Astrocyte of the cerebellum (primary cell): ENCODE measurements around the gene ELOB.

Experiments
- DNase-seq: peaks from one replicate; pipeline ENCODE4 v3.0.0-alpha.2; 2011; ENCODE audit warnings: low read depth
- H3K4me3 ChIP-seq: 2 replicates; pipeline ENCODE4 v1.5.1; 2011; ENCODE audit warnings: mild to moderate bottlenecking, low read depth, low read length, moderate library complexity
- in situ Hi-C: cut with HindIII; loops from 2 replicates; pipeline ENCODE4 v1.10.0; 2017; ENCODE audit warnings: low sequenced_read_pairs
- TF ChIP-seq, protein P1 (sequence below): IDR thresholded peaks from 2 replicates; pipeline ENCODE4 v1.5.1; 2012; ENCODE audit warnings: low read length, low read depth, moderate library complexity, mild to moderate bottlenecking; ENCODE audit errors: missing control alignments

The ELOB gene

DNA sequence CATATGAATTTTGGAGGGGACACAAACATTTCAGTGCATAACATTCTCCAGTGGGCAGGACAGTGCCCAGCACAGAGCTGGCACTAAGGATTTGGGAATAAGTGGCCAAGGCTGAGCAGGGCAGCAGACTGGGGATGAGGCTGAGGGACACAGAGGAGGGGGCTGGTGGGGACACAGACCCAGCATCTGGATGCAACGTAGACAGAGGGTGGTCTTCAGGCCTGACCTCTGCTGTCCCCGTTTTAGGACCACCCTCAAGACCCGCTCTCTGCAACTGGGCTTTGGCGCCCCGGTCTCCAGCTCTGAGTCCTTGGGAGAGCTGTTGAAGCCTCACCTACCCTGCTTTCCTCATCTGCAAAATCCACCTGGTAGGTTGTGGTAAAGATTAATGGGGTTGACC is 13.6 kb upstream of the ELOB start:
- in situ Hi-C loops = no loop called here
- H3K4me3 ChIP-seq = no peak overlapping the region
- TF ChIP-seq, protein P1, sequence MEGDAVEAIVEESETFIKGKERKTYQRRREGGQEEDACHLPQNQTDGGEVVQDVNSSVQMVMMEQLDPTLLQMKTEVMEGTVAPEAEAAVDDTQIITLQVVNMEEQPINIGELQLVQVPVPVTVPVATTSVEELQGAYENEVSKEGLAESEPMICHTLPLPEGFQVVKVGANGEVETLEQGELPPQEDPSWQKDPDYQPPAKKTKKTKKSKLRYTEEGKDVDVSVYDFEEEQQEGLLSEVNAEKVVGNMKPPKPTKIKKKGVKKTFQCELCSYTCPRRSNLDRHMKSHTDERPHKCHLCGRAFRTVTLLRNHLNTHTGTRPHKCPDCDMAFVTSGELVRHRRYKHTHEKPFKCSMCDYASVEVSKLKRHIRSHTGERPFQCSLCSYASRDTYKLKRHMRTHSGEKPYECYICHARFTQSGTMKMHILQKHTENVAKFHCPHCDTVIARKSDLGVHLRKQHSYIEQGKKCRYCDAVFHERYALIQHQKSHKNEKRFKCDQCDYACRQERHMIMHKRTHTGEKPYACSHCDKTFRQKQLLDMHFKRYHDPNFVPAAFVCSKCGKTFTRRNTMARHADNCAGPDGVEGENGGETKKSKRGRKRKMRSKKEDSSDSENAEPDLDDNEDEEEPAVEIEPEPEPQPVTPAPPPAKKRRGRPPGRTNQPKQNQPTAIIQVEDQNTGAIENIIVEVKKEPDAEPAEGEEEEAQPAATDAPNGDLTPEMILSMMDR = no peak
- DNase-seq = no peak

DNA sequence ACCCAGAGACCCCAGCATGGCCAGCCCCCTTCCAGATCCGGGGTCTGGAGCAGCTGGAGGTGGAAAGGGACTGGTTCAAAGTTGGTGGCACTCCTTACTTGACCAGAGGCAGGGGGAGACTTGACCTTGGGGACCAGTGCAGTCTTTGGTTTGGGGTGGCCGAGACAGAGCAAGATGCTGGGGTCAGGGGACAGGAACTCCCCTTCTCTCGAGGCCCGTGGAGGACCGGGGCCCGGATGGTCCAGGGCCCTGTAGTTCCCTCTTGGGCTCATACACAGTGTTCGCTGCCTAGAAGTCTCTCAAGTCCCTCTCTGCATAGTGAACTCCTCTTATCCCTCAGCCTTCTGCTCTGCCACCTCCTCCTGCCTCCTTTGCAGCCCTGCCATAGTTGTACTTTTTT is 10.9 kb upstream of the ELOB start:
- in situ Hi-C loops = no loop called here
- DNase-seq = no peak
- TF ChIP-seq, protein P1 = no peak
- no peak overlapping the region for H3K4me3 ChIP-seq

DNA sequence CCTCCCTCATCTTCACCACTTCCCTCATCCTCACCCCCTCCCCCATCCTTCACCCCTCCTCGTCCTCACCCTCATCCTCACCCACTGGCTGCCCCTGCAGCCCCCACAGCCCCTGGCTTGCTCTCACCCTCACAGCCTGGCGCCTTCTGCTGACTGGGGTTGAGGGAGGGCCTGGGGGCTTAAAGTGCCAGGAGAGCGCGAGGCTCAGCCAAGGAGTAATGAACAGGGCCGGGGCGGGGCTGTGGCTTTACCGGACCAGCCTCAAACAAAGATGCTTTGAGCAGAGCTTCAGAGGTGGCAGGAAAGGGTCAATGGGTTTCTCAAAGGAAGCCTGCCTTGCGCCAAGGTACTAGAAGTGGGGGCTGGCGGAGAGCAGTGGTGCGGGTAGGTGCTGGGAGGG is 10.3 kb upstream of the ELOB start, which contains the start of gene PRSS33:
Gene PRSS33 (minus strand): TSS at position 155 of the 400 bp plus-strand sequence. CDS start 1,013 bp downstream, outside the sequence.
- TF ChIP-seq, protein P1 = no peak
- DNase-seq = no peak
- H3K4me3 ChIP-seq = no peak within 1 kb of the TSS
- in situ Hi-C loops = no loop called here

DNA sequence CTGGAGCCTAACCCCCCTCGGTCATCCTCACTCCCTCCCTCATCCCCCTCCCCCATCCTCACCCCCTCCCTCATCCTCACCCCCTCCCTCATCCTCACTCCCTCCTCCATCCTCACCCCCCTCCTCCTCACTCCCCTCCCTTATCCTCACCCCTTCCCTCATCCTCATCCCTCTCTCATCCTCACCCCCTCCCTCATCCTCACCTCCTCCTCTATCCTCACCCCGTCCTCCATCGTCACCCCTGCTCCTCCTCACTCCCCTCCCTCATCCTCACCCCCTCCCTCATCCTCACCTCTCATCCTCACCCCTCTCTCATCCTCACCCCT is 9.7 kb upstream of the ELOB start:
- in situ Hi-C loops = no loop called here
- no peak for DNase-seq
- TF ChIP-seq, protein P1 = no peak
- no peak overlapping the region for H3K4me3 ChIP-seq

DNA sequence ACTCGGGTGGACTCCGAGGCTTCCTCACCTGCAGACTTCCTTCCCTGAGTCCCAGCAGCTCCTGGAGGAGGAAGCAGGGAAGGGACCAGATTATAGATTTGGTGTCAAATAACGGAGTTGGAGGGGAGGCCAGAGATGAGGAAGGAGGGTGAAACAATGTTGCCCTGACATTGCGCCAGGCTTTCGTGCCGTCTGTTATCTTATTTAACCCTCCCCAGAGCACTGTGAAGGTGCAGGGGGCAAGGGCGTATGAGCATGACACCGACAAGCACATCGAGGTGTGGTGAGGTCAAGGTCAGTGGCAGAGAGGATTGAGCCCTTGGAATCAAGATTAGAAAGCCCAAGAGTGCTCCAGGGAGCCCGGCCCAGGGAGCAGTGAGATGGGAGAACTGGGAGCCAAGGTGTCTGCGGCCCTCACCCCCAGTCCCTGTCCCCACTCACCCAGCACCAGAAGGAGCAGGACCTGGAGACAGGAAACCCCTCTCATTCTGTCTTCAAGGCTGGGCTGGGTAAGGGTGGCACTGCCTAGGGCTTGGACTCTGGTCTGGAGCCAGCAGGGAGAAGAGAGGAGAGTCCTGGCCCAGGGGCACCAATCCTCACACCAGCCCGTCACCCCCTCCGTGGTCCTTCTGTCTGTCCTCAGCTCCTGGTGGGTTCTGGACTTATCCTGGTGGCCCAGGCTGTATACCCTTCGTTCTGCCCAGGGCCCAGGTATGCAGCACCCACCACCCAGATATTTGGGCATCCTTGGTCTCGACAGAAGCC is 9.2 kb upstream of the ELOB start:
- TF ChIP-seq, protein P1 = no peak
- no peak for DNase-seq
- in situ Hi-C loops = no loop called here
- no peak overlapping the region for H3K4me3 ChIP-seq

DNA sequence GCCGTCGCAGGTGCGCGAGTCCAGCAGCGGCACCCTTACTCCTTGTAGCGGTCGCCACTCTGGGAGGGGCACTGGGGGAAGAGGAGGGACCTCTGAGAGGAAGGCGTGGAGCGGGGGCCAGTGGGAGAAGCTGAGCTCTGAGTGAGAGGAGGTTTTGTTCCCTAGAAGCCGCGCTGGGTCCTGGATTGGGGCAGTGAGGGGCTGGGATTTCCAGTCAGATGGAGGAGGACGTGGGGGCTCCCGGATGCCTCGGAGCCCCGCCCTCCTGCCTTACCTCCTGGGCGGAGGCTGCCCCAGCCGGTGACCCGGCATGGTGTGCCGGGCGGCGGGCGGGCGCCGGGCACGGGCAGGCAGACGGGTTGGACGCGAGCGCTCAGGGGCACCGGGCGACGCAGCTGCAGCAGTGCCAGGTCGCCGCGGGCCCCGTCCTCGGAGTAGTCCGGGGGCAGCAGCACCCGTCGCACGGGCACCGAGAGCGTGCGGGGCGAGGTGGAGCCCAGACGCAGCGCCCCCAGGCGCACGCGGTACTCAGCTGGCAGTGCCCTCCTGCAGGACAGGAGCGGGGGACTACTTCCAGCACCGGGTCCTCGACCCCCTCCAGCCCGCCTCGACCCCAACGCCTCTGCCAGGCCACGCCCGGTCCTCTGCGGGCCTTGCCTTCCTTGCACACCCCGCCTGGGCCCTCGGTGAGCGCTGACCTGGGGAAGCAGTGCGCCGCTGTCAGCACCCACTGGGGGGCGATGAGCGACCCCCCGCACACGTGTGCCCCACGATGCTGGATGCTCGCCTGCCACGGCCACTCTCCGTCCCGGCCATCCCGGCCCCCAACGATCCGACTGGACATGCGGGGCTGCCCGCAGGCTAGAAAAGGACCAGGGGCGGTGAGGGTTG is 8.3 kb upstream of the ELOB start:
- no peak for DNase-seq
- H3K4me3 ChIP-seq = no peak overlapping the region
- in situ Hi-C loops = no loop called here
- TF ChIP-seq, protein P1 = no peak
